Measurements from ENCODE around the gene TLX2.

- no peak for TF ChIP-seq CTCF (conservative IDR thresholded peaks at IDR 0.05; ENCODE audit: low read depth, low read length)
- no peak for TF ChIP-seq EZH2phosphoT487 (IDR thresholded peaks at IDR 0.05; ENCODE audit: borderline replicate concordance, low read length)
- no peak for TF ChIP-seq EZH2 (IDR thresholded peaks at IDR 0.05; ENCODE audit: low read length, unreplicated experiment)
These were observed 41.3 kb upstream of the TLX2 start for GRCh38 chr2:74472945-74473258.
